Measurements from ENCODE around the gene DDIAS.
"Not testable (repeated sequence)": the region's sequence is repeated elsewhere in the genome, so short reads cannot be mapped to it uniquely, and the experiment has no call there.

GRCh38 chr11:82955736-82956453 lies 54.4 kb downstream of the DDIAS start:
- not testable (repeated sequence) for TF ChIP-seq CTCF (IDR thresholded peaks at IDR 0.05 in 2 of 3, conservative IDR thresholded peaks at IDR 0.05 in 1 of 3; ENCODE audit: borderline replicate concordance in 1 of 3, insufficient read depth in 1 of 3, low read depth in 2 of 3, low read length in 2 of 3); POLR2AphosphoS5 (IDR thresholded peaks at IDR 0.05; ENCODE audit: low read depth, low read length); SP1 (IDR thresholded peaks at IDR 0.05; ENCODE audit: low read depth); TCF7L2 (IDR thresholded peaks at IDR 0.05; ENCODE audit: borderline replicate concordance, extremely low read depth, insufficient read depth, insufficient read length)

Data from HCT116 (cell line).